H9 (cell line): ENCODE measurements around the gene ALAS1. TPM values are rescaled to one million over a fixed set of nuclear protein-coding genes. Genes with fewer than 3 reads are reported as not detected.

ENCODE experiments used
- DNase-seq: peaks from one replicate; pipeline ENCODE4 v3.0.0-alpha.2; 2017
- H2AFZ ChIP-seq: one replicate; pipeline ENCODE4 v1.6.1; 2013; ENCODE audit warnings: mild to moderate bottlenecking, low read length, control low read depth, moderate library complexity
- H2AK5ac ChIP-seq: 2 replicates; pipeline ENCODE4 v1.6.1; 2013; ENCODE audit warnings: low read length, control low read depth, mixed read lengths; ENCODE audit not compliant: insufficient read length
- H2BK120ac ChIP-seq: one replicate; pipeline ENCODE4 v1.6.1; 2013; ENCODE audit warnings: low read depth, mild to moderate bottlenecking, low read length, control low read depth, inconsistent platforms; ENCODE audit not compliant: poor library complexity, severe bottlenecking
- H2BK12ac ChIP-seq: 2 replicates; pipeline ENCODE4 v1.6.1; 2013; ENCODE audit warnings: low read length, control low read depth, mixed read lengths, low read depth; ENCODE audit not compliant: insufficient read length
- H2BK15ac ChIP-seq: 2 replicates; pipeline ENCODE4 v1.6.1; 2013; ENCODE audit warnings: low read depth, low read length, control low read depth
- H2BK20ac ChIP-seq: one replicate; pipeline ENCODE4 v1.6.1; 2013; ENCODE audit warnings: low read depth, mild to moderate bottlenecking, low read length, control low read depth, inconsistent platforms; ENCODE audit not compliant: poor library complexity, severe bottlenecking
- H2BK5ac ChIP-seq: 2 replicates; pipeline ENCODE4 v1.6.1; 2013; ENCODE audit warnings: low read length, control low read depth, mixed read lengths; ENCODE audit not compliant: insufficient read length
- H3K14ac ChIP-seq: 2 replicates; pipeline ENCODE4 v1.6.1; 2013; ENCODE audit warnings: low read length, control low read depth; ENCODE audit not compliant: insufficient read depth
- H3K18ac ChIP-seq: 2 replicates; pipeline ENCODE4 v1.6.1; 2013; ENCODE audit warnings: low read depth, mild to moderate bottlenecking, mixed read lengths, low read length, control low read depth; ENCODE audit not compliant: insufficient read length
- H3K23ac ChIP-seq: 2 replicates; pipeline ENCODE4 v1.6.1; 2013; ENCODE audit warnings: low read length, control low read depth, mixed read lengths, low read depth; ENCODE audit not compliant: insufficient read length
- H3K23me2 ChIP-seq: 2 replicates; pipeline ENCODE4 v1.6.1; 2013; ENCODE audit warnings: low read depth, mild to moderate bottlenecking, mixed read lengths, low read length, control low read depth; ENCODE audit not compliant: insufficient read length, poor library complexity, severe bottlenecking
- H3K27ac ChIP-seq: 2 replicates; pipeline ENCODE4 v1.5.1; 2013; ENCODE audit warnings: low read length, control low read depth, mixed read lengths, low read depth; ENCODE audit not compliant: insufficient read length
- H3K27me3 ChIP-seq: 2 replicates; pipeline ENCODE4 v1.6.1; 2013; ENCODE audit warnings: low read length, control low read depth, inconsistent platforms; ENCODE audit not compliant: insufficient read depth
- H3K4ac ChIP-seq: 2 replicates; pipeline ENCODE4 v1.6.1; 2013; ENCODE audit warnings: low read depth, mild to moderate bottlenecking, control low read depth, inconsistent platforms, low read length, moderate library complexity
- H3K4me1 ChIP-seq: 2 replicates; pipeline ENCODE4 v1.6.1; 2013; ENCODE audit warnings: low read length, control low read depth, inconsistent platforms; ENCODE audit not compliant: insufficient read depth
- H3K4me2 ChIP-seq: 2 replicates; pipeline ENCODE4 v1.6.1; 2013; ENCODE audit warnings: low read length, control low read depth, mixed read lengths; ENCODE audit not compliant: insufficient read length, insufficient read depth
- H3K56ac ChIP-seq: 2 replicates; pipeline ENCODE4 v1.6.1; 2013; ENCODE audit warnings: low read depth, mild to moderate bottlenecking, mixed read lengths, low read length, control low read depth; ENCODE audit not compliant: insufficient read length
- H3K79me1 ChIP-seq: 2 replicates; pipeline ENCODE4 v1.6.1; 2013; ENCODE audit warnings: low read depth, mild to moderate bottlenecking, moderate library complexity, low read length, control low read depth, inconsistent platforms; ENCODE audit not compliant: insufficient read depth, poor library complexity, severe bottlenecking
- H3K79me2 ChIP-seq: 2 replicates; pipeline ENCODE4 v1.6.1; 2013; ENCODE audit warnings: low read length, control low read depth, inconsistent platforms; ENCODE audit not compliant: insufficient read depth
- H3K9ac ChIP-seq: 2 replicates; pipeline ENCODE4 v1.6.1; 2013; ENCODE audit warnings: low read length, control low read depth, mixed read lengths; ENCODE audit not compliant: insufficient read length; ENCODE audit errors: extremely low read depth
- H3K9me3 ChIP-seq: one replicate; pipeline ENCODE4 v1.6.1; 2013; ENCODE audit warnings: low read depth, low read length, inconsistent platforms; ENCODE audit not compliant: control insufficient read depth
- H3T11ph ChIP-seq: one replicate; pipeline ENCODE4 v1.6.1; 2013; ENCODE audit warnings: mild to moderate bottlenecking, low read length, control low read depth, inconsistent platforms
- H4K20me1 ChIP-seq: one replicate; pipeline ENCODE4 v1.6.1; 2013; ENCODE audit not compliant: control insufficient read depth, insufficient read length, insufficient read depth
- H4K5ac ChIP-seq: 2 replicates; pipeline ENCODE4 v1.6.1; 2013; ENCODE audit warnings: low read depth, mild to moderate bottlenecking, mixed read lengths, low read length, control low read depth; ENCODE audit not compliant: insufficient read length
- H4K8ac ChIP-seq: replicated peaks from 2 replicates; pipeline ENCODE4 v1.6.1; 2013; ENCODE audit warnings: low read length, control low read depth, mixed read lengths, low read depth; ENCODE audit not compliant: insufficient read length
- H4K91ac ChIP-seq: 2 replicates; pipeline ENCODE4 v1.6.1; 2013; ENCODE audit warnings: low read depth, mild to moderate bottlenecking, moderate library complexity, mixed read lengths, low read length, control low read depth; ENCODE audit not compliant: insufficient read length
- H3K27ac Mint-ChIP-seq, 3 experiments: 2 replicates in 2 of 3; 3 replicates in 1 of 3; pipeline ENCODE4 v1.8.0; 2020 to 2021; ENCODE audit warnings: mixed read lengths in 3 of 3, mild to moderate bottlenecking in 1 of 3, moderate library complexity in 1 of 3
- H3K27me3 Mint-ChIP-seq: 2 replicates; pipeline ENCODE4 v1.8.0; 2021; ENCODE audit warnings: low read depth, mild to moderate bottlenecking, moderate library complexity, mixed read lengths
- H3K36me3 Mint-ChIP-seq, 3 experiments: 2 replicates in 2 of 3; 3 replicates in 1 of 3; pipeline ENCODE4 v1.8.0; 2020 to 2021; ENCODE audit warnings: low read depth in 3 of 3, mixed read lengths in 3 of 3; ENCODE audit not compliant: insufficient read depth in 1 of 3
- H3K4me1 Mint-ChIP-seq, 2 experiments: 2 replicates each; pipeline ENCODE4 v1.8.0; 2020; ENCODE audit warnings: mixed read lengths in 2 of 2
- H3K4me3 Mint-ChIP-seq, 2 experiments: 2 replicates in 1 of 2; 3 replicates in 1 of 2; pipeline ENCODE4 v1.8.0; 2020 to 2021; ENCODE audit warnings: mild to moderate bottlenecking in 2 of 2, mixed read lengths in 2 of 2, moderate library complexity in 1 of 2
- H3K9me3 Mint-ChIP-seq, 2 experiments: 2 replicates in 1 of 2; 3 replicates in 1 of 2; pipeline ENCODE4 v1.8.0; 2020; ENCODE audit warnings: mild to moderate bottlenecking in 2 of 2, mixed read lengths in 2 of 2, moderate library complexity in 1 of 2
- CTCF ChIP-seq: fragments of 200-600 bp; sonication (generic); conservative IDR thresholded peaks from 3 replicates; pipeline ENCODE4 v1.8.0; 2021; ENCODE audit warnings: antibody characterized with exemption, mild to moderate bottlenecking
- WGBS: extraction: QIAGEN DNeasy Blood & Tissue Kit; methylation state at CpG from one replicate; pipeline ENCODE4 v1.1.7; 2013; ENCODE audit warnings: missing lambda C conversion rate, low lambda C conversion rate, mixed read lengths; ENCODE audit not compliant: insufficient read length; ENCODE audit errors: extremely low coverage; 5-methylcytosine and 5-hydroxymethylcytosine counted together
- total RNA-seq: library from RNA; stranded (reverse); gene quantifications from 2 replicates; pipeline ENCODE4 v1.2.1, GENCODE V29; 2021

ALAS1 gene
- total RNA-seq, 1 experiment from 2014 or later: 39.1 TPM

DNA sequence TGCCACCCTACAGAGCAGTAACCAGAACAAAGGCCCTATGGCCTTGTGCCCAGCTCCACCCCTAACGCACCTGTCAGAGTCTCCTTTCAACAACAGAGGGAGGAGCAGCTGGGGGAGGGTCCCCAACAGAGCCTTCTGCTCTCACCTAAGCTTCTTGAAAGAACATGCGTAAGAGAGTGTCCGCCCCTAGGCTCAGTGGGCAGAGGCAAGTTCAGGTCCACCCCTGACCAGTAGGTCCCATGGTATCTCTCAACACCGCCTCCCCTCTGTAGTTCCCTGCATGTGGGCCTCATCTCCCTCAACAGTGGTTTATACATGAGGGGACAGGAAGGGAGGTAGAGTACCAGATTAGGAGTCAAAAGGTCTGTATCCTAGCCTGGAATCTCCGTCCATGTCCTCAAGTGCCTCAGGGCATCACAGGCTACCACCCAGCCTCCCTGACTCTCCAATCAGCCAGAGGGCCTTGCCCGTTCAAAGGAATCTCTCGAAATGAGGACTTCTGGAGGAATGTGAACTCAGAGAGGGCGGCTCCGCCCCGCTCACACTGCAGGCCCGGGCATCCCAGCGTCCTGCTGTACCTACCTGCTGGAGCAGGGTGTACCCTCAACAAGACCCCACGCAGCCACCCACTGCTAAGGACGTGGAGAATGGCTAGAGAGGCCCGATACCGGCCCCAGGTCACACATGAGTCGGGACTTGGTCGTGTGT is 44.4 kb upstream of the ALAS1 start:
- H3K4ac ChIP-seq: no peak overlapping the region
- H3K79me1 ChIP-seq: no peaks in the 10 kb centered on the region
- no peak overlapping the region for H4K5ac ChIP-seq
- H2AK5ac ChIP-seq: no peak overlapping the region
- peak; percentile 84 for DNase-seq
- H3K14ac ChIP-seq: peak overlapping the region; percentile 50; the same call in 1 of the 2 replicates
- H3K9me3 Mint-ChIP-seq: no peaks in the 10 kb centered on the region
- no peak overlapping the region for H4K91ac ChIP-seq
- H3K4me1 Mint-ChIP-seq: peaks cover 13 to 22% of the 10 kb centered on the region in 2 experiments
- H3K9me3 ChIP-seq: no peaks in the 10 kb centered on the region
- no peak overlapping the region for H3K56ac ChIP-seq
- no peak overlapping the region for H2AFZ ChIP-seq
- no peak overlapping the region for H3K27ac ChIP-seq
- no peak overlapping the region for H2BK15ac ChIP-seq
- no peak overlapping the region for H2BK12ac ChIP-seq
- H3K79me2 ChIP-seq: no peaks in the 10 kb centered on the region
- H3K4me3 Mint-ChIP-seq: peak overlapping the region; percentile 87 to 97
- H3K36me3 Mint-ChIP-seq: peaks cover 7 to 17% (median 11%) of the 10 kb centered on the region in 3 experiments; a peak in 6 of 7 replicates
- no peak for TF ChIP-seq CTCF
- H3T11ph ChIP-seq: no peak overlapping the region
- no peak overlapping the region for H3K23ac ChIP-seq
- H3K27me3 Mint-ChIP-seq: no peaks in the 10 kb centered on the region
- H4K8ac ChIP-seq: no peak overlapping the region
- H2BK120ac ChIP-seq: no peak overlapping the region
- no CpG with 5 or more reads among the region's 18 CpGs for WGBS
- no peaks in the 10 kb centered on the region for H3K27me3 ChIP-seq
- no peak overlapping the region for H2BK5ac ChIP-seq
- no peak overlapping the region for H2BK20ac ChIP-seq
- no peaks in the 10 kb centered on the region for H4K20me1 ChIP-seq
- no peak overlapping the region for H3K18ac ChIP-seq
- H3K23me2 ChIP-seq: peaks cover 11% of the 10 kb centered on the region
- H3K4me1 ChIP-seq: no peaks in the 10 kb centered on the region; the same call in 1 of the 2 replicates
- peak overlapping the region; percentile 3 for H3K9ac ChIP-seq
- peak overlapping the region; percentile 70 to 91 (median 72); a peak in 4 of 7 replicates for H3K27ac Mint-ChIP-seq
- H3K4me2 ChIP-seq: peak overlapping the region; percentile 94
